Activated naive CD4-positive, alpha-beta T cell treated with Interleukin-2 at 50 U/mL for 16 hours (primary cell): ENCODE measurements around the gene PDE4B.

Experiments used
- DNase-seq: peaks from one replicate; pipeline ENCODE4 v3.0.0-alpha.2; 2020

Gene PDE4B

DNA sequence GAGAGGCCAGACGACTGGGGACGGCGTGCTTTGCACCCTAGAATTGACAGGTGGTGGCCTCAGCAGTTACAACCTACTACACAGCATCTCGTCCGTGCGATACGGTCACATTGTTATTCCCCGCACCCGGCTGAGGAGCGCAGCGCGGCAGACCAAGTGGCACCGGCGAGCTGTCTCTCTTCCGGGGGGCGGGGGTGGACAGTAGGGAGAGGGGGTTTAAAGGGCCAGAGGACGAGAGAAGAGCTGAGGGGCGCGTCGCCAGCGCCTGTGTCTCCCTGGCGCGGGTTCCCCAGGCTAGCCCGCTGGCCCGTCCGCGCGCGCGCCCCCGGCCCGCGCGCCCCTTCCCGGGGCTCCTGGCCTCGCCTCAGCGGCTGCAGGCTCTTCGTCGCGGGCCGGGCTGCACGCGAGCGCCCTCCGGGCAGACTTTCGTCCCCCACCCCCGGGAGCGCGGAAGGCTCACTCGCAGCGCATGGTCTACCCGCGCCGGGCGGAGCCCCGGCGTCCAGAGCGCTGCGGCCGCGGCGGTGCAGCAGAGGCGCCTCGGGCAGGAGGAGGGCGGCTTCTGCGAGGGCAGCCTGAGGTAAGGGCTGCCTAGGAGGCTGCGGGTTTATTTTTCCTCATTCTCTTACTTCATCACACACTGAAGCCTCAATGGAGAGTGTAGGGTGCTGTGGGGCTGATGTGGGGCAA, at the start of gene PDE4B:
PDE4B (plus strand) TSS at position 227 of the 690 bp plus-strand sequence.
- no peak for DNase-seq

DNA sequence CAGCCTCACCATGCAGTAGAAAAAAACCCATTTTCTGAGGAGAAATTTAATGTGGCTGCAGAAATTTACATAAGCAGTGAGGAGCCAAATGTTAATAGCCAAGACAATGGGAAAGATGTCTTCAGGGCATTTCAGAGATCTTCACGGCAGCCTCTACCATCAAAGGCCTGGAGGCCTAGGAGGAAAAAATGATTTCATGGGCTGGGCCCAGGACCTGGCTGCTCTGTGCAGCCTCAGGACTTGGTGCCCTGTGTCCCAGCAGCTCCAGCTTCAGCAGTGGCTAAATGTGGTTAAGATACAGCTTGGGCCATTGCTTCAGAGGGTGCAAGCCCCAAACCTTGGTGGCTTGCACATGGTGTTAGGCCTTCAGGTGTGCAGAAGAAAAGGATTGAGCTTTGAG, 48.0 kb upstream of the PDE4B start:
- no peak for DNase-seq

DNA sequence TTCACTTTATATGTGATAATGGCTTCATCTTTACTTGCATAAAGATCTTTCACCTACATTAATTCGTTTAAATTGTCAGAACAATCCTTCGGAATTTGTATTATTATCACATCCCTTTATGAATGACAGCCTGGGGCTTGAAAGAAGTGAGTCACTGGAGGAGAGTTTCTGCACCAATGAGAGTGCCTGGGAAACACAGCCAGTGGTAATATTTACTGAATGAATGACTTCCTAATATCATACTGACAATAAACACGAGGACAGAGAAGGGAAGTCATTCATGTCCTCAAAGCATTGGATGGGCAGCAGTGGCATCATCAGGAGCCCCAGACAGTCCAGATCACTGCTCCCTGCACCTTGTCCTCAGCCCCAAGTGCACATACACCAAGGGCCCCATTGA, 40.7 kb upstream of the PDE4B start:
- no peak for DNase-seq

DNA sequence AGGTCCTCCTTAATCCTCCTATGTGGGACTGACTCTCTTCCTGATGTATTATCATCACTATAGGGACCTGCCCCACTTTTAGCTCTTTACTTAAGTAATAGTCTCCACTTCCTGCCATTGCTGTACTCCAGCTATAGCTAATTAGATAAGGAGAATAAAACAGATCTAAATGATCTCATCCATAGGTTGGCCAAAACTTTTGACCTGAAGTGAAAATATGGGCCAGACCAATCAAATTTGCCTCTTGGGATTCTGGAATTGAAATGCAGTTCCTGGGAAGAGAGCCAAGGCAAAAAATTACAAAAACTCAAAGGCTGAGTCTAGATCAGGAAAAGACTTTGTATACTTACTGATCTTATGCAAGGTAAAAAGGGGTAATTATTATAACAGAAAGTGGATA, 36.1 kb upstream of the PDE4B start:
- DNase-seq = no peak

DNA sequence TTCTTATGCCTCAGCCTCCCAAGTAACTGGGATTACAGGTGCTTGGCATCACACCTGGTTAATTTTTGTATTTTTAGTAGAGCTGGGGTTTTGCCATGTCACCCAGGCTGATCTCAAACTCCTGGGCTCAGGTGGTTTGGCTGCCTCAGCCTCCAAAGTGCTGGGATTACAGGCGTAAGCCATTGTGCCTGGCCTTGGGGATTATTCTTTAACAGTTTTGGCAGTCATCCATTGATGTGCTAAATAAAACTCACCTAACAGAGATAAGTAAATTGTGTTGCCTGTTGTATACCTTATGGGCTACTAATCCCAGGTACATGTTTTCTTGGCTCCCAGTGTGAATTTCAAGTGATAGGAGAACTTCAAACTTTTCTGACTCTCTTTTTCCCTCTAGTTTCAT, 35.2 kb upstream of the PDE4B start:
- DNase-seq = no peak

DNA sequence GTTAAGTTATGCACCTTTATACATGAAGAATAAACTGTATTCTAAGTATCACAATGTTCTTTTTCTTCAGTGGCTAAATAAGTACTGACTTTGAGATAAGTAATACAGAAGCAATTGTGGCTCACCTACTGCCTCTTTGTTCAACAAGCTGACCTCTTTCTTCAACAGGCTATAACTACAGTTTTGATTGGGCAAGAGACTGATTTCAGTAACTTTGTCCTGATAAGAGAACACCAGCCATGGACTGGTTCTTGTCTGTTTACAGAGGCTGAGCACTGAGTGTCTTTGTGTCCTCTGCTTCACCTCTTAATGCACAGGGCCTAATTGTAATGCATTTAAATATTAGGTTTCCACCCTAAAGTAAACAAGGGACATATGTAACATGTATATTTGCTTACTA, 34.6 kb upstream of the PDE4B start:
- DNase-seq = no peak

DNA sequence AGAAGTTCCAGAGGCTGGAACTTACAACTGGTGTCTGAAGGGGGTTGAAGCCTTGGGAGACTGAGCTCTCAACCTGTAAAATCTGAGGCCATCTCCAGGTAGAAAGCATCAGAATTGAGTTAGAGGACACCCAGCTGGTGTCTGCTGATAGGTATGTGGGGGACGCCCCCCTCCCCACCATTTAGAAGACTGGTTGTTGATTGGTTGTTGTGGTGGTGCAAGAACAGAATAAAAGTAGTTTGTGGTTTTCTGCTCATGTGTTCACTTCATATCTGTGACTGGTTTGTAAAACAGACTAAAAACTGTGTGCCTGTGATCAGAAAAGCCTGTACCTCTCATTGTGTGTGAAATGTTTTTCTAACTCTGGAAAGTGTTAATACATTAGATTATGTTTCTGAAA, 33.2 kb upstream of the PDE4B start:
- DNase-seq = no peak

DNA sequence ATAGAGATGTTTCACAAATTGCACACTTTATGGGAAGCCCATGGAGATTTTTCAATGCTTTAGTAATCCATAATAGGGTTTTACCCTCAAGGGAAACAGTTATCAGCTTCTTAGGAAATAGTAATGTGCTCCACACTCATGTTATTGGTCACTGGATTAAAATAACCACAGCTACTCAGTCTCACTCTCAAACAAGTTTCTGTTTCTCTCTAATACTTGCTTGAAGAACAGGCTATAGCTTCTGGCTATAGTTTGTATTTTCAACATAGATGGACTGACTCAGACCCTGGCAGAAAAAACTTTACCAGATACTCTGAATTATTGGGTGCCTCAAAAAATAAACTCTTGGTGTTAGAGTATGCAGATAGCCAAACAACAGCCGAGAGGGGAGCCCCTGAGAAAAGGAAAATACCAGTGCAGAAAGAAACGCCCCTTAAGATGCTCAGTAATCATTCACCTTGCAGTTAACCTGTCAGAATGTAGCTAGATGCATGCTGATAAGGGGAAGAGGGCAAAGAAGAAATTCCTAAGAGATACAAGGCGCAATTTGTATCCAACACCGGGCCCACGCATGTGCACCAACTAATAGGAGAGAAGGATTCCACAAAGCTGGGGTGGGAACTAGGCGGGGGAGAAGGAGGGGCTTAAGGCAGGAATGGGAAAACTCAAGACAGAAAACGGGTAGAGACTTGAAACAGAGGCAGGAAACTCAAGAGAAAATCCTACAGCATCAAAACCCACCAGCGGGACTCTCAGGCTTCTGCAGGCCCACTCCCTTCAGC, 30.4 kb upstream of the PDE4B start:
- DNase-seq = no peak

DNA sequence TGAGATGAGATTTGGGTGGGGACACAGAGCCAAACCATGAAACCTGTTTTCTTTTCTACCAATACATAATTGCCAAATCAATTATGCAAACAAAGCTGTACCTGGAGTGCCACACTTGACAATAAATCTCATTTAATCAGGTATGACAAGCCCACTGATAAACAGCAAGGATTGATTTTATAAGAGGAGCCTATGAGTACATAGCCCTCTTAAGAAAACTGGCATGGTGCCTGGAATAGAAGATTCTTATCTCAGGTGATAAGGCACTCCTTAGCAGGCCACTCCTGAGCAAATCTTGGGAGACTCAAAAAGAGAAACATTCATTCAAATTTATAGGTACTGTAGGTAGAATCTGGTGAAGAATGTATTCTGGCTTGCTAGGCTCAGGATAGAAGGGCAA, 28.6 kb upstream of the PDE4B start:
- DNase-seq = no peak

DNA sequence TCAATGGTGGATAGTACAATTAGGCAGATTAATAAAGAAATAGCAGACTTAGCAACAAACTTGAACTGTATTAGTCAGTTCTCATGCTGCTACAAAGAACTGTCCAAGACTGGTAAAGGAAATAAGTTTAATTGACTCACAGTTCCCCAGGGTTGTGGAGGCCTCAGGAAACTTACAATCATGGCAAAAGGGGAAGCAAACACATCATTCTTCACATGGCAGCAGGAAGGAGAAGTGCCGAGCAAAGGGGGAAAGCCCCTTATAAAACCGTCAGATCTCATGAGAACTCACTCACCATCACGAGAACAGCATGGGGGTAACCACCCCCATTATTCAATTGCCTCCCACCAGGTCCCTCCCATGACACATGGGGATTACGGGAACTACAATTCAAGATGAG, 27.1 kb upstream of the PDE4B start:
- DNase-seq = no peak

DNA sequence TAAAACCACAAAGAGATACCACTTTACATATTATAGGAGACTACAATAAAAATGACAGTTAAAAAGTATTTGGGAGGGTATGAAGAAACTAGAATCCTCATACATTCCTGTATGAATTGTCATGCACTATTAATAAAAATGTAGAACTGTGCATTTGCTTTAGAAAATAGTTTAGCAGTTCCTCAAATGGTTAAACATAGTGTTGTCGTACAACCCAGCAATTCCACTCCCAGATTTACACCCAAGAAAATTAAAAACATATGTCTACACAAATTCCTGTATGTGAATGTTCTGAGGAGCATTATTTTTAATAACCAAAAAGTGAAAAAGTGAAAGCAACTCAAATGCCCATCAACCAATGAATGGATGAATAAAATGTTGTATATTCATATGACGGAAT, 23.1 kb upstream of the PDE4B start:
- DNase-seq = no peak

DNA sequence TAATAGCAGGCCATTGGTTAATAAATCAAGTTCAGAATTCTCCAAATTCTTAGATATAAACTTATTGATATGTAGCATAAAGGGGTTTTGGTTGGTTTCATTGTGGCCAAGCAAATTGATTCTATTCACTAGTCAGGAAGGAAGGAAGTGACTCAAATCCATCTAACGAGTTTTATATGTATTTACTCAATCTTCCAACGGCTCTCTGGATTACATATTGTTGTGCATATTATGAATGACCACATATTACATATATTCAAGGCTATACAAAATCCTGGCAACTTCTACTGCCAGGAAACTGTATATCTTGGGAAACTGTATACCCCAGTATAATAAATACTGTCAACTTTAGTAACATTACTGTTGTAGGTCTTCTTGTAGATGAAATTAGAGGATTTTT, 20.1 kb upstream of the PDE4B start:
- DNase-seq = no peak

DNA sequence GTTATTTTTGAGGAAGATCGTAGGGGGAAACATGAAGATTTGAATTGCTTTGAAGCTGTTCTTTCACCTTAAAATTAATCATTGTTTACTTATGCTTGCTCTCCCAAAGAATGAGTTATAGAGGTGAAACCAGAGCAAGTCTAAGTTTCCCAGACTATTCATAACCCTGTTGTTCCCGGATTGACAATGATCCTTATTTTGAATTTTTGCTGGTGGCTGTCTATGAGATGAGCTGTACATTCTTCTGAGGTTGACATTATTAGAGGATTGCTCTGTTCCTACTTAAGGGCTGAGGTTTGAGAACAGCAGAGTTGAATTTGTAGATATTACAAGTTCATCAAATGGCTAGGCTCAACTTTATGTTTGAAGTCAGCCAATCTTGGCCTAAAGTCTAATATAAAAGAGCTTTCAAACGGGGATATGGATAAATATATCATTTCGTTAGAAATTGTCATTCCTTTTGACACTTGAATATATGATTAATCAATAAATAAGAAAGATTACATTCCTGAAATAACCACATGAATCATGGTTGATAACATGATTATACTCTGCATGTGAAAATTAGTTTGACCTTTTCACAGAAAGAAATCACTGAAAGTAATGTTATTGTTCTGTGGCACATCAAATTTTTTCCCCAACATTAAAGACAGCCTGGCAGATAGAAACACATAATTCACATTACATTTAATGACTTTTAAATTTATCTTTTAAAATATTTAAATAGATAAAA, 19.1 kb upstream of the PDE4B start:
- DNase-seq = no peak

DNA sequence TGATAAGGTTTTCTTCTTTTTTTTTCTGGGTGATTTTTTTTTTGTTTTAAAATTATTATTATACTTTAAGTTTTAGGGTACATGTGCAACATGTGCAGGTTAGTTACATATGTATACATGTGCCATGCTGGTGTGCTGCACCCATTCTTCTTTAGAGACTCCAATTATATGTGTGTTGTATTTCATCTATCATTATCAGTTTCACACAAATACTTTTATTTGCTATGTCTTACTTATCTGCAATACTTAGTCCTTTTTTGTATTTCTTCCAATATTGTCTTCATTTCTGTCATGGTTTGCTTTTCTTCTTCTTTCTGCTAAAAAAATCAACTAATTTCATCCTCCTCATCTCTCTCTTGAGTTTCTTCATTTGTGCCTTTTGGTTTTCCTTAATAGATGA, 3.9 kb upstream of the PDE4B start:
- no peak for DNase-seq

DNA sequence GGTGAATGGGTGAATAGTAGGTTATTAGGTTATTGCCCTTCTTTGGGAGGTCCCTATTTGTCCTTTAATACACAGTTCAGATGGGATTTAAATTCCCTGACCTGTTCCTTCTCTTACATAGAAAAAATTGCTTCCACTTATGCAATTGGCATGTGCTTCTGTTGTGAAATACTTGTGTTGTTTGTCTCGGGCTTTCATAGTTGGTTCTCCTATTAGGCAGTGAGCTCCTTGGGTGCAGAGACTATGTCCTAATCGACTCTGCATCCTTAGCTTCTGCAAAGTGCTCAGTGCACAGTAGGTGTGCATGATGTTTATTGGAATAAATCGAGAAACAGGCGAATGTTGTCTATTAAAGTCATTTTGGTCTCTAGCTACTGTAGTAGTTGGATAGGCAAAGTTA, 1.3 kb upstream of the PDE4B start:
- no peak for DNase-seq

DNA sequence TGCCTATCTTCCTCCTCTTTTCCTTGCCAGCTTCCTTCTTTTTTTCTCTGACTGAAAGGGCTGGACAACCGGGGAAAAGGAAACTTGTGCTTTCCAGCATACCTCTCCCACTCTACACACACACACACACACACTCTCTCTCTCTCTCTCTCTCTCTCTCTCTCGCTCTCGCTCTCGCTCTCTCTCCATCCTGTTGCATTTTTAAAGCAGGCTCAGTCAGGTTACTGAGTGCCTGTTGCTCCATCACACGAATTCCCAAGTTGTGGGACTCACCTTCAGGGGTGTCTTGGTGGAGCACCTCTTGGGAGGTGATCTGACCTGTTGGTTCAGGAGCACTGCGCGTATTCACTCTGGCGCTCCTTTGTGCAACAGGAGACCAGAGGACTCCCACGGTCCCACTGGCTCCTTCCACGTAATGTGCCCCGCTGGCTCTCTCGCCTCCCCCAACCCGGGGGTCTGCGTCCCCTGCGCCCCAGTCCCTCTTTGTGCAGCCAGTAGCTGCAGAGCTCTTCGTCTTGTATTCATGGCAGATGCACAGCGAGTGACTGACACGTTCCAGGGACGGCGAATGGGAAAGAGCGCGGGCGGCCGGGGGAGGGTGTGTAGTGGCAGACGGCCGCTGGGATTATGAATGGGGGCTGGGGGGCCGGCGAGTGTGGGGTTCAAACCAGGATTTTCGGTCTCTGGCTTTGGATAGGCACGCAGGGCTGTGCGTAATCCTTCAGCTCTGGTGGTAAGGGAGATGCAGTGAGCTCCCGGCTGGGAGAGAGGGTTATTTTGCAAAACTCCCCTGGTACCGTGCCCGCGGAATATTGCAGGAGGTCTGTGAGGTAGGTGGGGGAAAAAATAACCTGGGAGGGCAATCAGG, 660 bp upstream of the PDE4B start:
- no peak for DNase-seq

DNA sequence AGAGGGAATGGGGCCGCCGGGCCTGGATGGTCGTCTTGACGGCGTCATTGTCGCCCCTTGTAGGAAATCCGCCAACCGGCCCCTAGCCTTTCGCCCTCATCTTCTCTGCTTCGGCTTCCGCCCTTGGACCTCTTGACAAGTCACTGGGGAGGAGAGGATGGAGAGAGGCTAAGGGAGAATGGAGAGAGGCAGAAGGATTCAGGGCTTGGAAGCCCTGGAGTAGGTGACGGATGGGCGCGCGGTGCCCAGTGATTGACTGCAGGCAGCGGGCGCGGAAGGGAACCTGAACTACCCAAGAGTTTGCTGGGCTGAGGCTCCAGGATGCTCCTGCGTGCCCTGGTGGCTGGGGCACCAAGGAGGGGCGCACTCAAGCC, 651 bp downstream of the PDE4B start:
- no peak for DNase-seq

DNA sequence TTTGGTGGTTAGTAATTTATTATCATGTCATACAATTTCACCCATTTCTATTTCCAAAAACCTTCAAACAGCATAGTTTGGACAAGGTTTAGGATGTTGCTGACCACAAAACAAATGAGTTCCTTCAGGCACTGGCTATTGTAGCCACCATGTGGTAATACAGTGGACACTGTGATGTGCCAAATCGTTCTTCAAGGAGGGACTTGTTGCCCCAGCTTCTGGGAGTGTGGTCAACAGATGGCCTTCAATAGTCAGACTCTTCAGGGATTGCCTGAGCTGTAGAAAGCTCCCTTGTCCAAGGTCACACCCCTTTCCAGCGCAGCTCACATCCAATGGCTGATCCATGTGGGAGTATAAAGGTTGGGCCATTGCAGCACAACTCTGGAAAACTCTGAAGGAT, 2.6 kb downstream of the PDE4B start:
- no peak for DNase-seq

DNA sequence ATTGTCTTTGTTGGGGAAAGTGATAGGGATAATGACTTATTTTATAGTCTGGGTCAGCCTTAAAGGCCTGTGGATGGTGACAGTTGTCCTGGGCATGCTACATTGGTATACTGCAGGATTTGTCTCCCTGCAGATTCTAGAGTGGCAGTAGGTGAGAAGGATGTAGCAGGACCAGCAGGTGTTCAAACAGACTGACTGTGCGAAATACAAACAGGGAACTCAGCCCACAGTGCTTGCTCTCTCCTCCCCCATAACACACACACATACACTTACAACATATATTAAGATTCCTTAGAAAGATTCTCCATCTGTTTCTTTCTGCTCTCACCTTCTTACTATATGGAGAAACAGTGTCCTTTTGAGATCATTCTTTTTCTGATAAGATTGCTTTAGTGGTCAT, 6.9 kb downstream of the PDE4B start:
- DNase-seq = no peak

DNA sequence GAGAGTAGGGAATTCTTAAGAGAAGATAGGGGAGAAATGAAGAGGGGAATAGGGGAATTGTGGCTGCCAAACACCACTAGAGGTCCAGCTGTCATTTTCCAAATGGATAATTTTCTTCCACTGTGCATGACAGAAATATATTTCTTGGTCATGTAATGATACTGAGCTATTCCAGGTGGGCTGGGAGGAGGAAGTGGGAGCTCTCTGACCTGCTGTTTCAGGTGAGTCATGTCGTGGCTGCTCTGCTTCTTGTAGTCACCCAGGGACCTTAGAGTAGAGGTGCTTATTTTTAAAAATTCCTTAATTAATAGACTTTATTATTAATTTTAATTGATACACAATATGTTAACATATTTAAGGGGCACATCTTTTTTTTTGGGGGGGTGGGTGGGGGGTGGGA, 11.9 kb downstream of the PDE4B start:
- no peak for DNase-seq

DNA sequence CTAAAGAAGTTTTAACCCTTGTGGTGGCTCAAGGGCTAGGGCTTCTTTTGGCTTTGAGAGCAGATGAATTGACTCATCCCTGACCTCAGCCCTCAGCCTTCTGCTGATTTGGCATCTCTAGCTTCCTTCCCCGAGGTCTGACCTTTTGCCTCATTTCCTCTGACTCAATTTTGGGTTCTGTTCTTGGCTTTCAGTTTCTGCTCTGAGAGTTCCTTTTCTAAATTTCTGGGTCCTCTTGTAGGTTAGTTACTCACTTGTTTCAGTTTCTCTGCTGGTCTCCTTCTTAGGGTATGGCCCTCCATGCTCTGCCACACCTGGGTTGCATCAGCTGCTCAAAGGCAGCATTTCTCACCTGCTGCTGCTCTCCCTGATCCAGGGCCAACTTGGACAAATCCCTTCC, 19.4 kb downstream of the PDE4B start:
- DNase-seq = peak; percentile 55

DNA sequence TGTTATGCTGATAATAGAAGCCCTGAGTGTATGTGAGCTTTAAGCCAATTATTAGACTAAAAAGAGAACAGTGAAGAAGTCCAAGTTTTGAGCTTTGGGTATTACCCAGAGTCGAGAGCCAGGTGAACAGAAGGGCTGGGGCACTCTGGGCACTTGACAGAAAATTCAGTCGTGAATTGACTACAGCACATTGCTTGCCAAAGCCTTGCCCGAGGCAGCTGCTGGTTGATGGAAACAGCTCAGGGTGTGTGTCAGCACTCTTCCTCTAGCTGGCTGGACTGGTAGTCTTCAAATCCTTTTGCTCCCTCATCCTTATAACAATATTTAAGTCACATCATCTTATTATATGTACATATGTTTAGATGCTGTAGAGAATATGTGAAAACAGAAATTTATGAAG, 21.3 kb downstream of the PDE4B start:
- no peak for DNase-seq

DNA sequence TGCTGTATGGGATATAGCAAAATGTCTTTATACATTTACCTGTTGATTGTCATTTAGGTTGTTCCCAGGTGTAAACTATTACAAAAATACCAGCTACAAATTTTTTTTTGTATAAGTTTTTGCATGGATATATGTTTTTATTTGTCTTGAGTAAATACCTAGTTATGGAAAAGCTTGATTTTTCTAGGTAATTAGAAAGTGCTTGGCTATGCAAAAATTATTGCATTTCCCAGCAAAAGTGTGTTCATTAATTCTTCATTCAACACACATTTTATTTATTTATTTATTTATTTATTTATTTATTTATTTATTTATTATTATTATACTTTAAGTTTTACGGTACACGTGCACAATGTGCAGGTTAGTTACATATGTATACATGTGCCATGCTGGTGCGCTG, 22.1 kb downstream of the PDE4B start:
- no peak for DNase-seq
